LNCaP clone FGC (cell line): Measurements from ENCODE around the gene CENPN.

Source experiments
- DNase-seq: peaks from one replicate; pipeline ENCODE4 v3.0.0-alpha.2; 2011; ENCODE audit warnings: low read depth
- H3K4me3 ChIP-seq: 2 replicates; pipeline ENCODE4 v1.5.1; 2011; ENCODE audit warnings: mild to moderate bottlenecking, low read depth, low read length, control low read depth
- TF ChIP-seq, protein P1 (sequence below): IDR thresholded peaks from 2 replicates; pipeline ENCODE4 v1.5.1; 2012; ENCODE audit warnings: mild to moderate bottlenecking; ENCODE audit not compliant: control insufficient read depth, insufficient read depth; ENCODE audit errors: extremely low read depth

Gene CENPN, protein sequence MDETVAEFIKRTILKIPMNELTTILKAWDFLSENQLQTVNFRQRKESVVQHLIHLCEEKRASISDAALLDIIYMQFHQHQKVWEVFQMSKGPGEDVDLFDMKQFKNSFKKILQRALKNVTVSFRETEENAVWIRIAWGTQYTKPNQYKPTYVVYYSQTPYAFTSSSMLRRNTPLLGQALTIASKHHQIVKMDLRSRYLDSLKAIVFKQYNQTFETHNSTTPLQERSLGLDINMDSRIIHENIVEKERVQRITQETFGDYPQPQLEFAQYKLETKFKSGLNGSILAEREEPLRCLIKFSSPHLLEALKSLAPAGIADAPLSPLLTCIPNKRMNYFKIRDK

GRCh38 chr16:81006813-81007695 lies at the start of gene CENPN, which contains the start of gene CMC2:
CENPN (plus strand) TSS chr16:81007214; CDS start chr16:81011940, 4,726 bp downstream.
CMC2 (minus strand) TSS chr16:81006885; CDS start chr16:80997394, 9,491 bp downstream.
- DNase-seq, result peak; percentile 97
- H3K4me3 ChIP-seq, result peak within 1 kb of the TSS; percentile 71
- TF ChIP-seq, protein P1, sequence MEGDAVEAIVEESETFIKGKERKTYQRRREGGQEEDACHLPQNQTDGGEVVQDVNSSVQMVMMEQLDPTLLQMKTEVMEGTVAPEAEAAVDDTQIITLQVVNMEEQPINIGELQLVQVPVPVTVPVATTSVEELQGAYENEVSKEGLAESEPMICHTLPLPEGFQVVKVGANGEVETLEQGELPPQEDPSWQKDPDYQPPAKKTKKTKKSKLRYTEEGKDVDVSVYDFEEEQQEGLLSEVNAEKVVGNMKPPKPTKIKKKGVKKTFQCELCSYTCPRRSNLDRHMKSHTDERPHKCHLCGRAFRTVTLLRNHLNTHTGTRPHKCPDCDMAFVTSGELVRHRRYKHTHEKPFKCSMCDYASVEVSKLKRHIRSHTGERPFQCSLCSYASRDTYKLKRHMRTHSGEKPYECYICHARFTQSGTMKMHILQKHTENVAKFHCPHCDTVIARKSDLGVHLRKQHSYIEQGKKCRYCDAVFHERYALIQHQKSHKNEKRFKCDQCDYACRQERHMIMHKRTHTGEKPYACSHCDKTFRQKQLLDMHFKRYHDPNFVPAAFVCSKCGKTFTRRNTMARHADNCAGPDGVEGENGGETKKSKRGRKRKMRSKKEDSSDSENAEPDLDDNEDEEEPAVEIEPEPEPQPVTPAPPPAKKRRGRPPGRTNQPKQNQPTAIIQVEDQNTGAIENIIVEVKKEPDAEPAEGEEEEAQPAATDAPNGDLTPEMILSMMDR, result no peak

DNA sequence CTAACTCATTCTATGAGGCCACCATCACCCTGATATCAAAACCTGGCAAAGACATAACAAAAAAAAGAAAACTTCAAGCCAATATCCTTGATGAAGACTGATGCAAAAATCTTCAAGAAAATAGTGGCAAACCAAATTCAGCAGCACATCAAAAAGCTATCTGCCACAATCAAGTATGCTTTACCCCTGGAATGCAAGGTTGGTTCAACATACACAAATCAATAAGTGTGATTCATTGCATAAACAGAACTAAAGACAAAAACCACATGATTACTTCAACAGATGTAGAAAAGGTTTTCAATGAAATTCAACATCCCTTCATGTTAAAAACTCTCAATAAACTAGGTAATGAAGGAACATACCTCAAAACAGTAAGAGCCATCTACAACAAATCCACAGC lies 48.7 kb upstream of the CENPN start:
- TF ChIP-seq, protein P1, result no peak
- H3K4me3 ChIP-seq, result no peak overlapping the region
- no peak for DNase-seq

DNA sequence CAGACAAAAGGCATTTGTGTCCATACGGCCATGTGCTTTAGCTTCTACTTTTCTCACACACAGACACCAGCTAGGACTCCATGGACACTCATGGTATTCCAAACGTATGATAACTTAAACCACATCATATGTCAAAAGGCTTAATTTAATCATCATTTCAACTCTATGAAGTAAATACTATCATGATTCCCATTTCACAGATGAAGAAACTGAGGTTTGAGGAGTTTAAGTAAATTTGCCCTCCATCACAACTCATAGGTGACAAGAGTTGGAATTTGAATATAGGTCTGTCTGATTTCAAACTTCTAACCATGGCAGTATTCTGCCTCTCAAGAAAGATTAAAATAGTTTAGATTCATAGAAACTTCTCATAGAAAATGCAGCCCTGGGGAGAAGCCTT lies 44.1 kb upstream of the CENPN start:
- H3K4me3 ChIP-seq, result no peak overlapping the region
- DNase-seq, result no peak
- TF ChIP-seq, protein P1, result no peak

DNA sequence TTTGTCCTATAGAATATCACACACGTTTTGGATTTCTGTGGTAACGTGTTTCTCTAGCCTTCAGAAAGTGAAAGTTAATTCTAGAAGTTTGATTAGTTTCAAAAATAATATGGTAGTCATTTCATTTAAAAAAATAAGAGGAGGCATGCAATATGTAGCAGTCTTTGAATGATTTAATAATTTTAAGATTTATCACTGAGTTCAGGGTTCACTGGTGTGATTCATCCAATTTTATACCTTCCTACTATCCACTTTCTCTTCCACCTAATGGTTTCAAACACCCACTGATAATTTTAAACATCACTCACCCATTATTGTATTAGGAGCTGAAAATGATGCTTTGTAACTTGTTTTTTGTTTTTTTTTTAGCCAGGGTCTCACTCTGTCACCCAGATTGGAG lies 42.7 kb upstream of the CENPN start:
- no peak for DNase-seq
- no peak overlapping the region for H3K4me3 ChIP-seq
- TF ChIP-seq, protein P1, result no peak

- DNase-seq, result no peak
- no peak overlapping the region for H3K4me3 ChIP-seq
- TF ChIP-seq, protein P1, result no peak
These were observed 40.4 kb upstream of the CENPN start for GRCh38 chr16:80966617-80967016.

DNA sequence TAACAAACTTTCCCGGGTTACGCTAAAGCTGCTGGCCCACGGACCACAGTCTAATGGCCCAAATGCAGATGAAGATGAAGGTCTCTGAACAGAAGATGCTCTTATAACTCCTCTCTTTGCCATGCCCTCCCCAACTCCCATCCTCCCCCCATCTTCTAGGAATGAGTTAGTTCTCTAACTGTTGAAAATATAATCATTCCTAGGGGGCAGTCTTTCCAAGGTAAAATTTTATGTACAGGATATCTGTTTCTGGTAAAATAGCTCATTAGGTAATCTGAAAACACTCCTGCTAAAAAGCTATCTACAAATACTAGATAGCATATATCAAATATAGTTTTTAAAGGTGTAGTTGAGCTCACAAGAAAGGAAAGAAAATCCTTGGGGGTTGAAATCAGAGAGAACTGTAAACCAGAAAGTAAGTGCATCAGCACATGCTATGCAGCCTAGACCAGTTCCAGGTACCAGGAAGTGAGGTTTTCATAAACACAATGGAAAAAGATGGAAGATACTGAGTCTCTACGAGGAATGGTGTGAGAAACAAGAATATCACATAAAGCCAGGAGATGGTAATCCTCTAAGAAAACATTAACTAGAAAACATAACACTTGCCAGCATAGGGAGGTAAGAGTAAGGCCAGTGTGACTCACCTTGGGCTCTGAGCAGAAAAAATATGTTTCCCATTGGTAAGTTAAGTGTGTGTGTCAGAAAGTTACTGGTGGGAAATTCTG lies 38.5 kb upstream of the CENPN start:
- TF ChIP-seq, protein P1, result no peak
- no peak for DNase-seq
- H3K4me3 ChIP-seq, result no peak overlapping the region
